HL-60 (cell line): Measurements from ENCODE around the gene ATXN2.

Source experiments
- CTCF ChIP-seq: IDR thresholded peaks from one replicate; pipeline ENCODE4 v1.5.1; 2011; ENCODE audit warnings: low read length, control low read depth, inconsistent platforms; ENCODE audit not compliant: insufficient read depth
- GABPA ChIP-seq: IDR thresholded peaks from 2 replicates; pipeline ENCODE4 v1.6.1; 2012; ENCODE audit warnings: low read depth
- POLR2AphosphoS5 ChIP-seq: IDR thresholded peaks from 2 replicates; pipeline ENCODE4 v1.6.1; 2012; ENCODE audit warnings: low read depth
- SPI1 ChIP-seq: IDR thresholded peaks from 2 replicates; pipeline ENCODE4 v1.6.1; 2012; ENCODE audit warnings: low read depth, mild to moderate bottlenecking, borderline replicate concordance
- TF ChIP-seq, protein P1 (sequence below): IDR thresholded peaks from 2 replicates; pipeline ENCODE4 v1.6.1; 2012; ENCODE audit warnings: low read depth; ENCODE audit not compliant: insufficient replicate concordance

DNA sequence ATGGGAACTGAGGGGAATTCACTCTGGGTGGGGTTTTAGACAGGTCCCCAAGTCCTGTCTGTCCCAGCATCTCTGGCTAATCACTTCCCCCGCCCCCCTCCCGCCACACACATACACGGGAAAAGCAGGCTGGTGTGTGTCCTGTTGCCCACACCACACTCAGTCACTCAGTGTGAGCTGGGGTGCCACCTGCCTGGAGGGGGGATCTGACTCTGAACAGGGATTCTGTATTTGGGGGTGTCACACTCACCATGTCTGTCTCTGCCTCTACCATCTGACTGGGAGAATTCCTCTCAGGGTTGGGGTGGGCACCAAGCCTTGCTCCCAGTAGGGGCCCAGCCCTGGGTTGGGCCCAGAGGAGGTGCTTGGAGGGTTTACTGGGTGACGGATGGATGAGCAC is 162.3 kb downstream of the ATXN2 start:
- TF ChIP-seq CTCF, result no peak
- TF ChIP-seq POLR2AphosphoS5, result no peak
- no peak for TF ChIP-seq GABPA
- TF ChIP-seq, protein P1, sequence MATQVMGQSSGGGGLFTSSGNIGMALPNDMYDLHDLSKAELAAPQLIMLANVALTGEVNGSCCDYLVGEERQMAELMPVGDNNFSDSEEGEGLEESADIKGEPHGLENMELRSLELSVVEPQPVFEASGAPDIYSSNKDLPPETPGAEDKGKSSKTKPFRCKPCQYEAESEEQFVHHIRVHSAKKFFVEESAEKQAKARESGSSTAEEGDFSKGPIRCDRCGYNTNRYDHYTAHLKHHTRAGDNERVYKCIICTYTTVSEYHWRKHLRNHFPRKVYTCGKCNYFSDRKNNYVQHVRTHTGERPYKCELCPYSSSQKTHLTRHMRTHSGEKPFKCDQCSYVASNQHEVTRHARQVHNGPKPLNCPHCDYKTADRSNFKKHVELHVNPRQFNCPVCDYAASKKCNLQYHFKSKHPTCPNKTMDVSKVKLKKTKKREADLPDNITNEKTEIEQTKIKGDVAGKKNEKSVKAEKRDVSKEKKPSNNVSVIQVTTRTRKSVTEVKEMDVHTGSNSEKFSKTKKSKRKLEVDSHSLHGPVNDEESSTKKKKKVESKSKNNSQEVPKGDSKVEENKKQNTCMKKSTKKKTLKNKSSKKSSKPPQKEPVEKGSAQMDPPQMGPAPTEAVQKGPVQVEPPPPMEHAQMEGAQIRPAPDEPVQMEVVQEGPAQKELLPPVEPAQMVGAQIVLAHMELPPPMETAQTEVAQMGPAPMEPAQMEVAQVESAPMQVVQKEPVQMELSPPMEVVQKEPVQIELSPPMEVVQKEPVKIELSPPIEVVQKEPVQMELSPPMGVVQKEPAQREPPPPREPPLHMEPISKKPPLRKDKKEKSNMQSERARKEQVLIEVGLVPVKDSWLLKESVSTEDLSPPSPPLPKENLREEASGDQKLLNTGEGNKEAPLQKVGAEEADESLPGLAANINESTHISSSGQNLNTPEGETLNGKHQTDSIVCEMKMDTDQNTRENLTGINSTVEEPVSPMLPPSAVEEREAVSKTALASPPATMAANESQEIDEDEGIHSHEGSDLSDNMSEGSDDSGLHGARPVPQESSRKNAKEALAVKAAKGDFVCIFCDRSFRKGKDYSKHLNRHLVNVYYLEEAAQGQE, result no peak
- TF ChIP-seq SPI1, result no peak
